Panc1 (cell line): ENCODE data around the gene DOCK1. TPM values are rescaled to one million over a fixed set of nuclear protein-coding genes. Genes with fewer than 3 reads are reported as not detected.

Experiments
- ATAC-seq: fragments of 200-7000 bp; cut with Tn5 transposase; 2 replicates; pipeline ENCODE4 v1.9.1; 2020; ENCODE audit warnings: mild to moderate bottlenecking, moderate library complexity
- BruUV-seq: library from RNA; stranded (reverse); fragments of 400-500 nt; replicated peaks from 2 replicates; lab custom pipeline; 2021; lab: Mats Ljungman, UMichigan
- CTCF ChIA-PET: fragments of 300-600 bp; sonication (Branson Sonifier 250); formaldehyde crosslinking; loops from one replicate; lab custom pipeline; 2022; ENCODE audit warnings: antibody characterized with exemption; lab: Charles Lee
- POLR2A ChIA-PET: fragments of 300-600 bp; sonication (Branson Sonifier 250); formaldehyde crosslinking; loops from one replicate; lab custom pipeline; 2022; ENCODE audit warnings: antibody characterized with exemption; lab: Charles Lee
- DNase-seq: peaks from one replicate; pipeline ENCODE4 v3.0.0-alpha.2; 2010; ENCODE audit warnings: low read depth, low spot score
- H3K27ac ChIP-seq: 2 replicates; pipeline ENCODE4 v1.5.1; 2011; ENCODE audit warnings: mild to moderate bottlenecking, low read length, inconsistent platforms
- H3K27me3 ChIP-seq: fragments of 200-500 bp; sonication (Bioruptor generic); 2 replicates; pipeline ENCODE4 v1.6.0; 2014; ENCODE audit warnings: low read length, inconsistent platforms; ENCODE audit not compliant: control insufficient read depth, insufficient read depth
- H3K36me3 ChIP-seq: fragments of 200-500 bp; sonication (Bioruptor generic); 2 replicates; pipeline ENCODE4 v1.5.1; 2014; ENCODE audit warnings: inconsistent platforms, mild to moderate bottlenecking, low read length, moderate library complexity; ENCODE audit not compliant: control insufficient read depth, insufficient read depth
- H3K4me1 ChIP-seq: 2 replicates; pipeline ENCODE4 v1.5.1; 2011; ENCODE audit warnings: inconsistent platforms, mild to moderate bottlenecking, low read length, moderate library complexity; ENCODE audit not compliant: control insufficient read depth, insufficient read depth
- H3K4me3 ChIP-seq, 2 experiments: 2 replicates each; pipeline ENCODE4 v1.5.1; 2011 to 2012; ENCODE audit warnings: low read depth in 2 of 2, low read length in 2 of 2, mild to moderate bottlenecking in 2 of 2, inconsistent platforms in 1 of 2, moderate library complexity in 1 of 2
- H3K9me3 ChIP-seq: fragments of 200-500 bp; sonication (Bioruptor generic); 2 replicates; pipeline ENCODE4 v1.5.1; 2014; ENCODE audit warnings: low read depth, mild to moderate bottlenecking, inconsistent platforms, low read length, moderate library complexity; ENCODE audit not compliant: control insufficient read depth, insufficient read depth
- CTCF ChIP-seq: fragments of 450-650 bp; IDR thresholded peaks from 2 replicates; pipeline ENCODE4 v1.5.1; 2017; ENCODE audit warnings: mild to moderate bottlenecking
- POLR2AphosphoS5 ChIP-seq: IDR thresholded peaks from 2 replicates; pipeline ENCODE4 v1.6.1; 2012; ENCODE audit warnings: mild to moderate bottlenecking, low read depth, low read length, moderate library complexity
- TCF7L2 ChIP-seq: IDR thresholded peaks from 2 replicates; pipeline ENCODE4 v1.6.1; 2011; ENCODE audit warnings: mild to moderate bottlenecking, low read depth, low read length, inconsistent platforms
- in situ Hi-C: cut with HindIII; loops from 2 replicates; pipeline ENCODE4 v1.10.0; 2016; ENCODE audit warnings: low sequenced_read_pairs, low pct_unique_long_range_greater_than_20kb
- intact Hi-C: fragments of 100-400 bp; cut with micrococcal nuclease; formaldehyde crosslinking; loops from one replicate; pipeline ENCODE4 v1.10.0; 2022; ENCODE audit not compliant: unreplicated experiment
- total RNA-seq: library from RNA; stranded (reverse); gene quantifications from one replicate; pipeline ENCODE4 v1.2.1, GENCODE V29; 2021; ENCODE audit not compliant: unreplicated experiment
- TF ChIP-seq, protein P1 (sequence below), 2 experiments: IDR thresholded peaks; 2 replicates each; pipeline ENCODE4 v1.6.1; 2011 to 2012; ENCODE audit warnings: low read depth in 2 of 2, control low read depth in 1 of 2, low read length in 1 of 2, mild to moderate bottlenecking in 1 of 2, moderate library complexity in 1 of 2; ENCODE audit not compliant: insufficient read depth in 1 of 2

Gene DOCK1
- total RNA-seq, 1 experiment from 2014 or later: 67.6 TPM

GRCh38 chr10:127310923-127311322 lies 405.7 kb downstream of the DOCK1 start:
- H3K27me3 ChIP-seq: no peaks in the 10 kb centered on the region
- ATAC-seq (no peak), DNase-seq (no peak)
- no peak overlapping the region for H3K4me3 ChIP-seq
- no peaks in the 10 kb centered on the region for H3K9me3 ChIP-seq
- POLR2A ChIA-PET: no interaction called here
- in situ Hi-C loops: no loop called here
- BruUV-seq: no TSS peak
- no peak overlapping the region for H3K27ac ChIP-seq
- TF ChIP-seq POLR2AphosphoS5 (no peak), CTCF (no peak), TCF7L2 (no peak)
- TF ChIP-seq, protein P1, sequence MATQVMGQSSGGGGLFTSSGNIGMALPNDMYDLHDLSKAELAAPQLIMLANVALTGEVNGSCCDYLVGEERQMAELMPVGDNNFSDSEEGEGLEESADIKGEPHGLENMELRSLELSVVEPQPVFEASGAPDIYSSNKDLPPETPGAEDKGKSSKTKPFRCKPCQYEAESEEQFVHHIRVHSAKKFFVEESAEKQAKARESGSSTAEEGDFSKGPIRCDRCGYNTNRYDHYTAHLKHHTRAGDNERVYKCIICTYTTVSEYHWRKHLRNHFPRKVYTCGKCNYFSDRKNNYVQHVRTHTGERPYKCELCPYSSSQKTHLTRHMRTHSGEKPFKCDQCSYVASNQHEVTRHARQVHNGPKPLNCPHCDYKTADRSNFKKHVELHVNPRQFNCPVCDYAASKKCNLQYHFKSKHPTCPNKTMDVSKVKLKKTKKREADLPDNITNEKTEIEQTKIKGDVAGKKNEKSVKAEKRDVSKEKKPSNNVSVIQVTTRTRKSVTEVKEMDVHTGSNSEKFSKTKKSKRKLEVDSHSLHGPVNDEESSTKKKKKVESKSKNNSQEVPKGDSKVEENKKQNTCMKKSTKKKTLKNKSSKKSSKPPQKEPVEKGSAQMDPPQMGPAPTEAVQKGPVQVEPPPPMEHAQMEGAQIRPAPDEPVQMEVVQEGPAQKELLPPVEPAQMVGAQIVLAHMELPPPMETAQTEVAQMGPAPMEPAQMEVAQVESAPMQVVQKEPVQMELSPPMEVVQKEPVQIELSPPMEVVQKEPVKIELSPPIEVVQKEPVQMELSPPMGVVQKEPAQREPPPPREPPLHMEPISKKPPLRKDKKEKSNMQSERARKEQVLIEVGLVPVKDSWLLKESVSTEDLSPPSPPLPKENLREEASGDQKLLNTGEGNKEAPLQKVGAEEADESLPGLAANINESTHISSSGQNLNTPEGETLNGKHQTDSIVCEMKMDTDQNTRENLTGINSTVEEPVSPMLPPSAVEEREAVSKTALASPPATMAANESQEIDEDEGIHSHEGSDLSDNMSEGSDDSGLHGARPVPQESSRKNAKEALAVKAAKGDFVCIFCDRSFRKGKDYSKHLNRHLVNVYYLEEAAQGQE (IDR thresholded peaks at IDR 0.05; ENCODE audit: insufficient read depth in 1 of 2, low read depth in 2 of 2, low read length in 1 of 2): no peak
- intact Hi-C loops: no loop called here
- no peaks in the 10 kb centered on the region for H3K4me1 ChIP-seq
- CTCF ChIA-PET: no interaction called here
- no peaks in the 10 kb centered on the region for H3K36me3 ChIP-seq

DNA sequence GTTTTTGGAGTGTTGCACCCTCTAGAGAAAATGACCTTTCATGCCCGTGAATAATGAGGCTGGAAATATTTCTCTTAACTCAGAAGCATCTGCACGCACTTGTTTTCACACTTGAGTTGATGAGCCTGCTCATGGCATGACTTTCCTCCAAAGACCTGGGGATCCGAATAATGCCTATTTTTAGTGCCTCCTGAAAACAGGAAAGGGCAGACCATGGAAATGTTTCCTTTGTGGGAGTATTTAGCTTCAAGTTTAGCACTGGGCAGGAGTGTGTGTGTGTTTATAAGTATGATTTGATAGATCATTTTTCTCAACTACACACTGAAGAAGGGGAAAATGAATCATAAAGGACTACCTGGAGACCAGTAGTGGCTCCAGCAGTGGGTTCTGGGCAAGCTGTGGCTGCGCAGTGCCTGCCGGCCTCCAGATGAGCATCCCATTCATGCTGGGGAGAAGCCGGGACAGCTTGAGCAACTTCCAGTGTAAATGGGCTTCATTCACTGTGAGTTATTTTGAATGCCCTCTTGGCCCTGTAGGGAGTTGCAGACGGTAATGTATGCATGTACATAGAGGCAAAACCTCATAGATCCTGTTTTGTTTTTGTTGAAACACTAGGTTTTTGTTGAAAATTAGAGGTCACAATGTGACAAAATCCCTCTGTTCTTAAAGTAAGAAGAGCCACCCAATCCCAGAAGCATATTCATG lies 408.9 kb downstream of the DOCK1 start:
- H3K27me3 ChIP-seq: no peaks in the 10 kb centered on the region
- no peaks in the 10 kb centered on the region for H3K36me3 ChIP-seq
- no TSS peak for BruUV-seq
- H3K4me1 ChIP-seq: no peaks in the 10 kb centered on the region
- CTCF ChIA-PET: no interaction called here
- TF ChIP-seq CTCF: no peak
- TF ChIP-seq, protein P1 (IDR thresholded peaks at IDR 0.05; ENCODE audit: insufficient read depth in 1 of 2, low read depth in 2 of 2, low read length in 1 of 2): no peak
- no peak overlapping the region for H3K27ac ChIP-seq
- no peak overlapping the region for H3K4me3 ChIP-seq
- intact Hi-C loops (no loop called here), in situ Hi-C loops (no loop called here)
- POLR2A ChIA-PET: no interaction called here
- ATAC-seq (no peak), DNase-seq (no peak)
- H3K9me3 ChIP-seq: no peaks in the 10 kb centered on the region
